NCI-H146 treated with DMSO at 0.1 percent for 48 hours (cell line): ENCODE results near the gene SEMA4G.

ENCODE experiments used
- DNase-seq: peaks from one replicate; lab custom pipeline; 2025; ENCODE audit not compliant: unreplicated experiment; lab: John Stamatoyannopoulos, UW

Gene SEMA4G

GRCh38 chr10:100986952-100987684 is 17.8 kb downstream of the SEMA4G start, which contains the start of the genes MRPL43 and TWNK:
TSS of gene MRPL43 (minus strand) at chr10:100987497. CDS start at chr10:100987443, 54 bp downstream.
TSS of gene TWNK (plus strand) at chr10:100987543. CDS start at chr10:100988211, 668 bp downstream.
- peak; percentile 49 for DNase-seq

- no peak for DNase-seq
Observed at GRCh38 chr10:100987685-100988049, 18.4 kb downstream of the SEMA4G start.

- DNase-seq: no peak
Observed at GRCh38 chr10:100988166-100988565, 18.9 kb downstream of the SEMA4G start.

GRCh38 chr10:100989088-100989487 is 19.8 kb downstream of the SEMA4G start:
- DNase-seq: no peak

GRCh38 chr10:100993986-100994708 is 24.8 kb downstream of the SEMA4G start:
- no peak for DNase-seq

- DNase-seq: no peak
Observed at GRCh38 chr10:100995181-100995580, 25.9 kb downstream of the SEMA4G start.

- DNase-seq: peak; percentile 49
Observed at GRCh38 chr10:100996678-100997359, 27.5 kb downstream of the SEMA4G start.

GRCh38 chr10:100997360-100998182 is 28.3 kb downstream of the SEMA4G start:
- peak; percentile 72 for DNase-seq

- DNase-seq: peak; percentile 84
Observed at GRCh38 chr10:100998183-100998990, 29.1 kb downstream of the SEMA4G start.

- peak; percentile 24 for DNase-seq
Observed at GRCh38 chr10:100998991-100999741, 29.9 kb downstream of the SEMA4G start.

- DNase-seq: no peak
Observed at GRCh38 chr10:100999742-101000126, 30.4 kb downstream of the SEMA4G start, which contains the start of gene LZTS2. TSS of gene LZTS2 (plus strand) at chr10:100999808. CDS start at chr10:101002539, 2,731 bp downstream.

- DNase-seq: no peak
Observed at GRCh38 chr10:101000127-101000914, 31.0 kb downstream of the SEMA4G start.

- DNase-seq: no peak
Observed at GRCh38 chr10:101000915-101001658, 31.8 kb downstream of the SEMA4G start.

GRCh38 chr10:101001659-101002035 is 32.3 kb downstream of the SEMA4G start:
- DNase-seq: no peak

- DNase-seq: no peak
Observed at GRCh38 chr10:101002456-101002855, 33.2 kb downstream of the SEMA4G start.

- no peak for DNase-seq
Observed at GRCh38 chr10:101003639-101004206, 34.4 kb downstream of the SEMA4G start.

- DNase-seq: no peak
Observed at GRCh38 chr10:101005361-101005760, 36.1 kb downstream of the SEMA4G start.
